SKM-1 treated with dmso at 0.1 percent for 144 hours (cell line): ENCODE measurements around the gene GRIA3.

Source experiments
- DNase-seq: peaks from one replicate; lab custom pipeline; 2025; ENCODE audit not compliant: unreplicated experiment; lab: John Stamatoyannopoulos, UW

The GRIA3 gene

DNA sequence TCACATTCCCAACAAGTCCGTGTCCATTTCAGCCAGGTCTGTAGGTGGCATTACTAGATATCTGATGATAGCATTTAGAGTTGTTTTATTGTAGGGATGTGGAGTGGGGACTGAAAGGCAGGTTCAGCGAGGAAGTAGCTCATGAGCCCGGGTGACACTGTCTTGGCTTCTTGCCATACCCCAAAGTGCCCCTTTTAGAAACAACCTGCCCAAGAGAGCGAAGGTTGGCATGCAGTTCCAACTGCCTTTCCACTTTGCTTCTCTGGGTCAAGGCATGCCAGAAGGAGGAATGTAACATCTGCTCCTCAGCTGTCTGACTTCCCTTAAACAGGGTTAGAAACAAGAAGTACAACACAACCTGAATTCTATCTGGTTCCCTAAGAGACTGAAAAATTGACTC is 9.0 kb downstream of the GRIA3 start:
- DNase-seq = no peak

DNA sequence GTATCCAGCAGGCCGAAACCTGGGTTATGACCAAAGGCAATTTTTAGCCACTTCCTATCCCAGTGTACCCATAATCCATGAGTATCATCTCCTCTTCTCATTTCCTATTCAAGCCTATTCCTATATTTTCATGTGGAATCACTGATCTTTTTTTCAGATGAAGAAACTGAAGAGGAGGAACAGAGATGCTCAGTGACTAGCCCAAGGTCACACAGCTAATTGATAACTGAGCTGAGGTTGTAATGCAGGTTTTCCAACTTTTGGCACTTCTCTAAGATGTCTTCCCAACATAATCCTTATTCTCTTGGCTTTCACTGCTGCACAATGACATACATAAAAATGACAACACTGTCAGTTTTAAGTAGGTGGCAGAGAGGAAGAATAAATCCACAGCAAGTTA is 15.3 kb downstream of the GRIA3 start:
- no peak for DNase-seq

DNA sequence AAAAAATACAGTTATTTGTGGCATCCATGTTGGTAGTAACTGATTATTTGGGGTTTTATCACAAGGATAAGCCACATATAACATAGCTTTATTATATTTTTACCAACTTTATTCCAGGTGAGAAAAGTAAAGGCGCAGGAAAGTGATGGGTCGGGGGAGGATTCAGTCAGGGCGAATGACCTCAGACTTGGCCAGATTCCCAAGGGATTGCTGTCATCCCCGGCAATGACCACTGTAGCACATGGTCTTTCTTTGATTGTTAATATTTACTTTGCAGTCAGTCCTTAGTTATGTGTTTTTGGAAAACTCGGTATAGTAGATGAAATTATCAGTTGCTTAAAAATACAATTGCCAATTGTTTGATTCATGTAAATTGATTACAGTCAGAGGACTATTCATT is 17.6 kb downstream of the GRIA3 start:
- no peak for DNase-seq

DNA sequence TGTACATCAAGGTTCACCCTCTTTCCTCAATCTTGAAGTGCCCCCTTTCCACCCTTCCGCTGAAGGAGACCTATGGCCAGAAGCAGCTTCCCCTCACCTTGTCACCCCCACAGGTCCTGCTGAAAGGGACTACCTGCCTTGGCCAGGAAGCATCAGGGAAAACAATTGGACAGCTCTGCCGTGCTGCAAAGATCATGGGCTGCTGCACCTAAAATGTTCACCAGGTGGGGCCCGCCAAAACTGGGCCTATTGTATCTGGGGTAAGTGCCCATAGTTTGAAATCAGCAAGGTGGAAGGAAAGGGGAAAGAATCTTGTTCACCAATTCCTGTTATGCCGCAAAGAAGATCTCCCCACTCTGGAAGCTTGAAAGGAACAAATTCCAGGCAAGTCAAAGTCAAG is 18.4 kb downstream of the GRIA3 start:
- DNase-seq = no peak

DNA sequence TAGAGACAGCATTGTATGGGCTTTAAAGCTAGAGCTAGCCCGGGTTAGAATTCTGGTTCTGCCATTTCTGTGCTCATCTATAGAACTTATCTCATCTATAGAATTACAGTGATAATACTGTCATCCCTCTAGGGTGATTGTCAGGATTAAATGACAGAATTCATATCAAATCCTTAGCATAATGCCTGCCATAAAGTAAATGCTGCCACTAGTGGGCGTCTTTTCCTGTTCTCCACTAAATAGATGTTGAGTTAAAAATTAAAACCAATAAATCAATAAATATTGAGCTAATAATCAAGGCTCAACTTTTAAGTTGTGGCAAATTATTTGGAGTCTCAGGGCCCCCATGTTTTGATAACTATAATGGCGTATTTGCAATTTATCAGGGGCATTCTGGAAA is 19.7 kb downstream of the GRIA3 start:
- no peak for DNase-seq

DNA sequence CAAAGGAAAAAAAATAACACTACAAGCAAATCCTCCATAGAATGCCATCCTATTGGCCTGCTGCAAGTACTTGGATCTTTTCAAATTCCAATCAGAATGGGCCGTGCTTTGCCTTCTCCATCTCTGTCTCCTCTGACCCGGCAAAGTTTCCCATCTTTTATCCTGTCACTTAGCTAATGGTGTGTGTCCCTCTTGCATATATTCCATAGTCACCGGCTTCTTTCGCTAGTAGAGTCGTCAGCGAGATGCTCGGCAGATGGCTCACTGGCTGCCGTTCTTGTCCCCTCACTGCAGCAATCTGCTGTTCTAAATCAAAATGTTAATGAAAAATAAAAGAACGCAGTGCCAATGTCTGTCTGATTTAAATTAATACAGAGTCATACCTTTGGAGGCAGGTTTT is 22.1 kb downstream of the GRIA3 start:
- no peak for DNase-seq

DNA sequence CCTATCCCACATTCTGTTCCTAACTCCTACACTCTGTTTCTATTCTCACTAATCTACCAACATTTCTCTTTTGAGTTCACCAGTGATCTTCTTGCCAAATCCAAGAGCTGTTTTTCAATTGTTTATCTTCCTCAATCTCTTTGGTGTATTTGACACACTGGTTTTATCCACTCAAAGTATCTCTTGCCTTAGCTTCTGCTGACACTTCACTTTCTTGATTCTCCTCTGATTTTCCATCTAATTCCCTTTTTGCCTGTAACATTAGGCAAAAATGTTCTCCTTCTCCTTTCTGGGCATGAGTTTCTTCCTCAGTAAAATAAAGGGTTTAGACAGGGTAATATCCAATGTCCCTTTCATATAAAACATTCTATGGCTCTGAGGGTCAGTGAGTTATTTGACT is 26.2 kb downstream of the GRIA3 start:
- no peak for DNase-seq

DNA sequence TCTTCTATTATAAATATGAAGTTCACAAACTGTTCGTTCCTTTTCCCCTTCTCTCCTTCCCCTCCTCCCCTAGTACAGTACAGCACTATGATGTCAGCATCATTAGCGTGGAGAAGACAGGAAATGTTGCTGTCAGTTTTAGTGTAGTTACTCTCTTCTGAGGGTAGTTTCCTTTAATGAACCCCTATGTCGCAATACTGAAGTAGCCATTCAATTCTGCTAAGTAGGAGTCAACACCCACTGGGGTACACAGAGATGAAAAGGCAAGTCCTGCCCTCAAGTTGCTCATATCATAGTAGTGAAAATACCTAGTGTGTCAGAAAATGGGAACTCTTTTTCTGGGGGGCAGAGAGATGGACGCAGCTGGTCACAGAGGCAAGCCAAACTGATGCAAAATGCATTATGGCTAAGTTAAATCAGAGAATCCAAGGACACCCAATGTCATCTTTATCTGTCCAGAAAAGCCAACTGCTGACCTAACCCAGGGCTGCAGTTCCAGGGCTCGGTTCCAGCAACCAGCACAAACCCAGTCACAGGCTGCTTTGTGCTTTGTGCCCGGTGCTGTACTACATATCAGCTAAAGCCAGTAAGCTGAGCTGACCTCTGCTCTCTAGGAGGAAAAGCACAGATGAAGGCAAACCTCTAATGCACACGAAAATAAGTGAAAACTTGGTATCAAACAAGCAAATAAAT is 31.5 kb downstream of the GRIA3 start:
- no peak for DNase-seq

DNA sequence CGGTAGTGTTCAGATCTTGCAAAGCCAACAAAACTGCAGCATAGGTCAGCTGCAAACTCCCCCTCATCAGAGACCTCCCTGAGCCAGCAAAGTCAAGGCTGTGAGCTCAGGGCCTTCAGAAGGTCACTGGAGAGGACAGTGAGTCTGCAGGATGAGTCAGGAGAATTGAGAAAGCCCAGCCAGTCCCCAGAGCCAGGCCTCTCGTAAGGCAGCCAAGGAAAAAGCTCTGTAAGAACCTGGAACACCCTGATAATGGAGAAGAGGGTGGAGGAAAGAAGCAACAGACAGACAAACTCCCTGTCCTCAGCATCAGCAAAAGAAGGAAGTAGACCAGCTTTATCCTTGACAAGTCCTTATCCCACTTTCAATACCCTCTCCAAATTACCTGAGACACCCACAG is 33.0 kb downstream of the GRIA3 start:
- DNase-seq = no peak

DNA sequence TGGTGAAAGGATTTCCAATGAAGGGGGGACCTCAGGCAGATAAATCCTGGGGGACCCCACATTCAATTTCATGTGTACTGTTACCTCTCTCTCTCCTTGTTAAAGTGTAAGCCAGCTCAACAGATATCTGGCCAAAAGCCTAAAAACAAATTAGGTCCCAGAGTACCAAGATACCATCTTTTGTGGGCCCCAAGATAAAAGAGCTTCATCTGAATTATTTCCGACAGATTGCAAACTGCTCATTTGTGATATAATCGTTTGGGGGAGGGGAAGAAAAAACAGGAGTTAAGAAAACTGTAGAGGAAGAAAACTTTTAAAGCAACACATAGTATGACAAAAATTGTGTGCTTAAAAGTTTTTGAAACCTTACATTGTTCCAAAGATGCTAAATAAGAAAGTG is 33.6 kb downstream of the GRIA3 start:
- DNase-seq = no peak

DNA sequence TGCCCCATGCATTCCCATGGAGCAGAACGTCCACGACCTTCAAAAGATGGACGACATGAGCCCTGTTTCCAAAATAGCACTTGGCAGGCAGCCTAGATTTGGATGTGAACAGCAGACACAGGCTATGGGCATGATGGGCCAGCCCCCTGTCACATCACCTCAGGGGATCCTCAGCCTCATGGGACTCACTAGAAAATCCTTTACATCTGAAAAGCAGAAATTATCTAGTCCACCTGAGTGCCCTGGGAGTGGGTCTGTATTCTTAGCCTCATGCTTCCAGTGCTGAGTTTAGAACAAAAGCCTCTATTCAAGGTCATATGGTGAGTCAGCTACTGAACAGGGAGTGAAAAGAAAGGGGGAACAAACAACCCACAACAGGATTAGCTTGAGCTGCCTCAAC is 35.8 kb downstream of the GRIA3 start:
- DNase-seq = no peak

DNA sequence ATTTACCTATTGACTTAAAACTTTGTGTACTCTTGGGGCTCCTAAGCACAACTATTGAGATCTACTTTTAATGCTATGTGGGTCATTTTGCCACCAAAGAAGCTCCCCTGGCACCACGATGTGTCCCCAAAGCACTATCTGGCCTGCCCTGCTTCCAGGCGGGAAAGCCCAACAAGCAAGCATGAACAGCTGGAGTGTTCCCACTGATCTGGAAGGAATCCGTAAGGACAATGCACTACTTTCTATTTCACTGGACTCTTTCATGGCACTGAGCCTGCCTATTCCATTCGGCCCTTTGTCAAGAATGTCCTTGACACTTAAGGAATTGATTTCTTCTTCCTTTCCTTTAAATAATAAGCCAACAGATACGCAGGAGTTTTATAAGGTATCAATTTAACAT is 38.8 kb downstream of the GRIA3 start:
- DNase-seq = no peak

DNA sequence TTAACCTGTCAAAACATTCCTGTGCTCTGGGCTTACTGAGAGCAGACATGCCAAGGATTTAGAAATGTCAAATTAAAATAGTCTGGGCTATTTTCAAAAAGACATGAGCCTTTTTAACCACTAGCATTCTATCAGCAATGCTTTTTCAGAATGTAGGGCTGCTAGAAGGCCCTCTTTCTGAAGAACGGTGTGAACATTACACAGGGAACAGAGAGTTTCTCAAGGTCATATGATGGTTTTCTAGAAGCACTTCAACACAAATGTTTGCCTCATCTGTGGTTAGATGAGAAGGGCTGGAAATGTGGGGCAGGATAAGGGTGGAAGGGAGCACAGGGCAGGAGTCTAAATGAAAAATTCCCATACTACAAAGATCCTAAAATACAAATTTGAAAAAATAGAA is 39.3 kb downstream of the GRIA3 start:
- DNase-seq = no peak

DNA sequence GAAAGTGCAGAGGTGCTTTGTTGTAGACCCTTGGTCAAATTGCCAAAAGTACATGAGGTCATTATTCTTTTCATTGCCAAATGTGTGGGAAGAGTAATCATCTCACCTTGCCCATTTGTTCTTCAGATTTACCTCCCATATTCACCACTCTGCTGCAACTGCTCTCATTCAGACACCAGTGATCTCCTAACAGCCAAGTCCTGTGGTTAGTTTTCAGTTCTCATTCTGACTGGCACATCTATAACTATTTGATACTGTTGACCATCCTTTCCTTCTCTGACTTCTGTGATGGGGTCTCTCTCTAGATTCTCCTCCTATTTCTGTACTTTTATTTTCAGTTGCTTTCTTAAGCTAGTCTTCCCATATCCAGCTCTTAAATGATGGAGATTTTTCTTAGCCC is 39.8 kb downstream of the GRIA3 start:
- no peak for DNase-seq

DNA sequence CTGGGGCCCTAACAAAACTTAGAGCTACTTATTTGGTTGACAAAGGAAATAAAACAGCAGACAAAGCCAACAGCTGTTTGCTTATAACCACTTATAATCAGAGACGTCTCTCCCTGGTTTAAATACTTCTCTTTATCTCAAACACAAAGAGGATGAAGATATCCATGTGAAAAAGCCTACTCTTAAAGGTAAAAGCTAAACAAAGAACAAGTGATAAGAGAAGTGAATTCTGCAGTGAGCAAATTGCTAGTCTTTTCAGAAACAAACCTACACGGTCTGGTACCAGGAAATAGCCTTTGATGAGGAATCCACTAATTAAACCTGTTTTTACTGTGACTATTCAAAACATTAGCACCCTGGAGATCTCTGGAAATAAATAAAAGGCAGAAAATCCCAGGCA is 46.7 kb downstream of the GRIA3 start:
- no peak for DNase-seq

DNA sequence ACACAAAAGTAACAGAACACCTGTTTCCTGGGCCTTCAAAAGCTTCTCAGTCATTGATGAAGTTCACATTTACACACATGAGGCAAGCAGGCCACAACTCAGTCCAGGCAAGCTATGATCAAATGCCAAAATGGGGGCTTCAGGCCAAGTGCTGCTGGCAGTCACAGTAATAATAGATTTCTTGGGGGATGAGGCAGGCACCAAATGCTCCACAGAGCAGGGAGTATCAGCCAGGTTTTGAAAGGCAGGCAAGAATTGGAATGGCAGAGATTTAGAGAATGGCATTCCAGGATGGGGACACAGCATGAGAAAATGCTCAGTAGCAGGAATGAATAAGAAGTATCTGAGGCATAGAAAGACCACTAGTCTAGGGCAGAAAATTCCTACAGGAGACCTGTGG is 52.8 kb downstream of the GRIA3 start:
- DNase-seq = no peak

DNA sequence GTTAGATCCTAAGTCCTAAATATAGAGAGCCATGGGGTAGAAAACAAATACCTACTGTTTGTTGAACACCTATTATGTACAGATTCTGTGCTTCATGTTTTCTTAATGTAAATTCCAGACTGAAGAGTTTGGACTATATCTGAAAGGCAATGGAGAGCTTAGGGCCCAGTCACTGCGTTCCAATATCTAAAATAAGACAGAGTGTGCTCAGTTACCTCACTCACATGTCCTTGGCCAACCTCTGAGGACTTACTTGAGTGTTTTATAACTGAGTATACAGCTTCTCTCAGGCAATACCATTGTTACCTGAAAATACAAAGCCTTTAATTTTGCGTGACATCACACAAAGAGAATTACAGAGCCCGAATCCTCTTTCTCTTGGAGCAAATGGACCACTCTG is 53.2 kb downstream of the GRIA3 start:
- DNase-seq = no peak

DNA sequence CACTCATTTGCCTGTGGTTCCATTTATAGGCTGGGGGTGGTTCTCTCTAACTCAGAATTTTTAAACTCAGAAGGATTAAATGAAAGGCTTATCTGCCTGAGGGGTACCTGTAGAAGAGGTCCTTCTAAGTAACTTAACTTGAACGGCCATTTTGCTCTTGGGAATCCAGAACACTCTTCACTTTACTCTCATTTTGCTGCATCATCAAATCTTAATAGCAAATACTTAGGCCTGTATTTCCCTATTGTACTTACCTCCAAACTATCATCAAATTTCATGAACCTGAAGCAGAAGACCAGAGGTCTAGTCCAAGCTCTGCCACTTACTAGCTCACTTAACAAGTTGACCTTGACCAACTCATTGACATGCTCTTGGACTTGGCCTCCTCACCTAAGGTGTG is 70.4 kb downstream of the GRIA3 start:
- DNase-seq = no peak

DNA sequence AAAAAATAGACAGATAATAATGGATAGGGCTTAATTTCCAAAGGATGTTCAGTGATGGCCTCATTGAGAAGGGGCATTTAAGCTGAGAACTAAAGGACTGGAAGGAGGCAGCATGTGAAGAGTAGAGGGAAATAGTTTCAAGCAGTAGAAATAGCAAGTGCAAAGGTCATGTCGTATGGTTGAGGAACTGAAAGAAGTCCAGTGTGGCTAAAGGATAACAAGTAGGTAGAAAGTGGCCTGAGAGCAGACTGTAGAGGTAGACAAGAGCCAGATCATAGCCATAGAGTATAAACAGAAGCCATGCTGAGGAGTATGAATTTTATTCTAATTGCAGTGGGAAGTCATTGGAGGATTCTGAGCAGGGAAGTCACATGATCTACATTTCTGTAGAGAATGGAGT is 72.3 kb downstream of the GRIA3 start:
- no peak for DNase-seq

DNA sequence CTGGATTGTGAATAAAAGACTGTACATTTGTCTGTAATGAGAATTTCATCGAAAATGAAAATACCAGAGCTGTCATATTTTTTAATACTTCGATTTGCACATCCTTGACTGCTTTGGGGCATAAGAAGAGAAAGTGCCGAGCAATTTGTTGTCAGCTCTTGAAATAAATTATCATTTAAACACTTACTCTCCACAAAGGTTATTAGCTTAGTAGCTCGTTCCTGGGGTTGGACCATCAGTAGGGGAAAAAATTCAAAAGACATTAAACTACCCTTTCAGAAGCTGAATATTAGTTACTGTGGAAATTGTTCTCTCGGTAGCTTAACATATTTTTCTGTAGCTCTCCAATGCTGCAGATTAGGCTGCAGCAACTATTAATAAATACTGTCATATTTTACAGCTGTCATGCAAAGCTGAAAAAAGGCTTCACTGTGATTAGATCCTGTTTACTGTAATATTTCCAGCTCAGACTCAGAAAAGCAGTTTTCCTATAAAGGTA is 76.9 kb downstream of the GRIA3 start:
- no peak for DNase-seq

DNA sequence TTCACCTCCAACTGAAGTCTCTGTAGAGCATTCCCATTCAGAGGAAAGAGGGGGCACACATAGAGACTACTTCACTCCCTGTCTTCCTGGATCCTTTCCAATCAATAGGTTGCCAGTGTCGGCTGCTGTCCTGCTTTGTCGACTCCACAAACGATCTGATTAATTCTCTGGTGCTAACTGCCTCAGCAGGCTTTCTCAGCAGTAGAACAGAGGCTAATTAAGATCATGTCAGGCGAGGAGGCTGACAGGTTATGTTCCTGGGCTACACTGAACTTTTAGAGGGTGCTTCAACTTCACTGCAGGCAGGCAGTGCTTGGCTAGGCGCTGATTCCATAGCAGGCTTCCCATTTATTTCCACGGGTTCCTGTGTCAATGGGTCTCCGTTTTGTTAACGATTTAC is 79.2 kb downstream of the GRIA3 start:
- no peak for DNase-seq

DNA sequence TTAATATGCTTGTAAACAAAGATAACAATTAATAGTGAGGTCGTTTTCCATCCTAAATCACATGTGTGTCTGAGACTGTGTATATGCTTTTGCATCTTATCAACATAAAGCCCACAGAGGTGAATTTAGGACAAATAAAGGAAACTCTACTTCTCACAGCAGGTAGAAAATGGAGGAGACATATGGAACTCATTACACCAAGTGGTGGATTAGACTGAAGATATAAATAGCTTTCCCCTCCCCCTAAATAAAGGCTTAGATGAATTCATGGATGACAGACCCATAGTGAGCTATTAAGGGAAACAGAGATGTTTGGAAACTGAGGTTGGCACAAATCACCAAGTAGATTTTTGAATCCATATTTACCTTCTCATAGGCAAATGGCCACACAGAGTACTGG is 79.7 kb downstream of the GRIA3 start:
- no peak for DNase-seq

DNA sequence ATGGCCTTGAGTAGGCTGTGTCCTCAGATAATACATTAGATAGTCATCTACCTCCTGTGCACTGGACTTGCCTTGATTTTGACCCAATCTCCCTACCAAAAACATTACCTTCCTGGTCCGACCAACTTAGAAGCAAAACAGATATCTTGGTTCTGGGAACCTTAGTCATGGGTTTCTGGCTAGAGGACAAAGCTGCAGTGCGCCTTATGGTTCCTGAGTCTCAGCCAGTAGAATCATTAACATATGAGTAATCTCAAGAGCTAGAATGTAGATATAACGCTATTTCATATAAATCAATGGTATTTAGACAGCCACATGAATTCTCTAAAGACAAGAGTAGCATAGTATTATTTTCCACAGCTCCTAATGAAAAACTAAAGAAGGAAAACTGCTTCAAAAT is 83.1 kb downstream of the GRIA3 start:
- no peak for DNase-seq

DNA sequence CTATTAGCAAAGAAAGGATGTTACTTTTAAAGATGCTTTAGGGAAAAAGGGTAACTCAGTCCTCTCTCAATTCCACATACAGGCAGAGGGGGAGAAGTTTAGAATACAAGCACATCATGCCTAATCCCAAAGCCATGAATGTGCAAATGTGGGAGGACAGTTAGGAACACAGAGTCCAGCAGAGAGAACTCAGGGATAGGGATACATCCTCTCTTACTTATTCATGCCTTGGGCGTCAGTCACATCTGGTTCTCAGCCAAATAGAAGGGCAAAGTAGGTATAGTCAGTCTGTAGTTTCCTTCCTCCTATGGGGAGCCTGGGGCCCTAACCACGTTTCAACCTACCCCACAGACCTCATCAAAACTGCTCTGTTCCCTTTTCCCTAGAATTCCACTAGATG is 87.8 kb downstream of the GRIA3 start:
- DNase-seq = no peak
